ENCODE results near the gene MORN1.

- TF ChIP-seq CTCF (IDR thresholded peaks at IDR 0.05; ENCODE audit: low read length) (no peak), EZH2phosphoT487 (IDR thresholded peaks at IDR 0.05; ENCODE audit: low read length) (no peak)
Observed at GRCh38 chr1:2343023-2343935, 48.1 kb downstream of the MORN1 start.

All from MM.1S (cell line).